T-helper 2 cell treated with Interferon-gamma antibody and Interleukin-4, amounts not matched to agents 100 ng/mL and 5 ng/mL, for 36 hours (primary cell): ENCODE measurements around the gene CHIA. TPM values are rescaled to one million over a fixed set of nuclear protein-coding genes. Genes with fewer than 3 reads are reported as not detected.

ENCODE experiments used
- intact Hi-C: fragments of 100-400 bp; cut with micrococcal nuclease; formaldehyde crosslinking; loops from one replicate; pipeline ENCODE4 v1.15.1; 2023
- total RNA-seq: library from RNA; stranded (reverse); gene quantifications from 2 replicates; pipeline ENCODE4 v1.2.3, GENCODE V29; 2022

The CHIA gene
- total RNA-seq, 1 donor from 2014 or later = not detected

GRCh38 chr1:111364690-111365089 lies 74.0 kb downstream of the CHIA start:
- intact Hi-C loops = no loop called here

DNA sequence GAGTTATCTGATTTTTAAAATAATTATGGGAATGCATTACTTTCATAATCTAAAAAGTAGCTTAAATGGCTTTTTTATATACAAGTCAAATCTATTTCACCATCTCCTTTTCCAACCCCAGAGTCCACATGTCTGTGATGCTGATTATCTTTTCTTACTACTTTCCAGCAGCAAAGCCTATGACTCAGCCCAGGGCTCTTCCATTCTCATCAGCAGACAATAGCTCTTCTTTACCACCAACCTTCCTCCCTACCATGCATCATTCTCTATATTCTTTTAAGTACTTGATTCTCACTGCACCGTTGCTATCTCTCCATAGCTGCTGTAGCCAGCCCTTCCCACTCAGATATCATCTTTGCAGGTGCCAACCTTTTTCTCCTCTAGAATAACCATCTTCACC lies 75.6 kb downstream of the CHIA start:
- intact Hi-C loops = no loop called here

DNA sequence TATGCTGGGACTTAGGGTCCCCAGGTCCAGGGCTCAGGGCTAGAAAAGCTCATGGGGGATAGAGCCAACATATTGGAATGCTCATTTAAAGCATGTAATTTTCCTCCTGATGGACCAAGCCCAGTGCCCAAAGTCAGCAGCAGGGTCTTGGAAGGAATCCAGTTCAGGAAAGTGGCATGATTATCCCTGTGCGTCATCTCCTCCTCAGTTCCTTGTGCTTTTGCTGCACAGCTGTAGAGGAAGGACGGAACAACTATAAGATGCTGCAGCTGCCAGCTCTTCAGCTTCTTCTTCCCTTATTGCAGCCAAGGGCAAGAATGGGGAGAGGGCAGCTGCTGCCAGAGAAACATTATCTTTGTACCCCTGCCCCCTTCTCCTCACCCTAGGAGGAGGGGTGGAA lies 78.5 kb downstream of the CHIA start:
- intact Hi-C loops = no loop called here

GRCh38 chr1:111369645-111370044 lies 79.0 kb downstream of the CHIA start:
- intact Hi-C loops = no loop called here

Other genes with a start within 250 kb of the CHIA start
- 24.9 and 28.9 TPM in 2 replicates for gene DRAM2, start 150.8 kb upstream of the CHIA start, total RNA-seq
- gene CEPT1, start 150.6 kb upstream of the CHIA start, total RNA-seq = 34.9 and 38.6 TPM in 2 replicates
- 203 and 207 TPM in 2 replicates for gene DENND2D, start 90.2 kb upstream of the CHIA start, total RNA-seq
- 8.0 and 9.1 TPM in 2 replicates for gene CHI3L2, start 63.1 kb upstream of the CHIA start, total RNA-seq
- 0.43 and 0.68 TPM in 2 replicates for gene OVGP1, start 136.9 kb downstream of the CHIA start, total RNA-seq
- 44.4 and 44.7 TPM in 2 replicates for gene WDR77, start 158.4 kb downstream of the CHIA start, total RNA-seq
- gene ATP5PB, start 158.6 kb downstream of the CHIA start, total RNA-seq = 307 and 316 TPM in 2 replicates
- 26.1 and 27.3 TPM in 2 replicates for gene C1orf162, start 183.1 kb downstream of the CHIA start, total RNA-seq
- 0.57 and 0.59 TPM in 2 replicates for gene ADORA3, start 212.8 kb downstream of the CHIA start, total RNA-seq
- gene TMIGD3, start 212.8 kb downstream of the CHIA start, total RNA-seq = not detected in 2 replicates